ENCODE results near the gene PTPN21. TPM values are rescaled to one million over a fixed set of nuclear protein-coding genes. Genes with fewer than 3 reads are reported as not detected.

PTPN21 gene
- total and polyA plus RNA-seq, 7 donors = 4.7 to 27.3 (median 14.8) TPM

DNA sequence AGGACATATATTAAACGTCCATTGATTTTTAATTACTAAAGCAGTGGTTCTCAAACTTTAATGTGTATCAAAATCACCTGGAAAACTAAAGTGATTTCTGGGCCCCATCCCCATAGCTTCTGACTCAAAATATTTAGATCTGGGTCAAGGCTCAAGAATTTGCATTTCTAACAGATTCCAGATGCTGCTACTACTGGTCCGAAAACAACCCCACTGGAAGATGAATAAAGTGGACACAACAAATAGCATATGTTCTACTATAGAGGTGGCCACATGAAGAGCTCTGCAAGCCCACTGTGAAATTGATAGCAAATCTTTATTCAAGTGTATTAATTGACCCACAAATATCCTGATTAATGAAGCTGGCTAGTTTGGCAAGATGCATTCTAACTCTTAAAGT, 99.9 kb downstream of the PTPN21 start:
- DNase-seq (no peak), ATAC-seq (no peak)
- Histone ChIP-seq H3K27me3 (ENCODE audit: insufficient read depth in 3 of 3, low read length in 2 of 3) (no peaks in the 10 kb centered on the region), H3K4me3 (no peak overlapping the region), H3K4me1 (no peaks in the 10 kb centered on the region), H3K9me3 (no peaks in the 10 kb centered on the region), H3K27ac (no peak overlapping the region), H3K36me3 (ENCODE audit: insufficient read depth in 1 of 2, low read depth in 1 of 2) (peaks cover 0 to 10% of the 10 kb centered on the region in 2 donors)
- WGBS, 3 donors = 72 to 81% (median 73%) methylated on average over 2 of the region's 2 CpGs
- intact Hi-C loops (cut with DNase I) = no loop called here
- TF ChIP-seq, protein P1, sequence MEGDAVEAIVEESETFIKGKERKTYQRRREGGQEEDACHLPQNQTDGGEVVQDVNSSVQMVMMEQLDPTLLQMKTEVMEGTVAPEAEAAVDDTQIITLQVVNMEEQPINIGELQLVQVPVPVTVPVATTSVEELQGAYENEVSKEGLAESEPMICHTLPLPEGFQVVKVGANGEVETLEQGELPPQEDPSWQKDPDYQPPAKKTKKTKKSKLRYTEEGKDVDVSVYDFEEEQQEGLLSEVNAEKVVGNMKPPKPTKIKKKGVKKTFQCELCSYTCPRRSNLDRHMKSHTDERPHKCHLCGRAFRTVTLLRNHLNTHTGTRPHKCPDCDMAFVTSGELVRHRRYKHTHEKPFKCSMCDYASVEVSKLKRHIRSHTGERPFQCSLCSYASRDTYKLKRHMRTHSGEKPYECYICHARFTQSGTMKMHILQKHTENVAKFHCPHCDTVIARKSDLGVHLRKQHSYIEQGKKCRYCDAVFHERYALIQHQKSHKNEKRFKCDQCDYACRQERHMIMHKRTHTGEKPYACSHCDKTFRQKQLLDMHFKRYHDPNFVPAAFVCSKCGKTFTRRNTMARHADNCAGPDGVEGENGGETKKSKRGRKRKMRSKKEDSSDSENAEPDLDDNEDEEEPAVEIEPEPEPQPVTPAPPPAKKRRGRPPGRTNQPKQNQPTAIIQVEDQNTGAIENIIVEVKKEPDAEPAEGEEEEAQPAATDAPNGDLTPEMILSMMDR (IDR thresholded peaks at IDR 0.05) = no peak

DNA sequence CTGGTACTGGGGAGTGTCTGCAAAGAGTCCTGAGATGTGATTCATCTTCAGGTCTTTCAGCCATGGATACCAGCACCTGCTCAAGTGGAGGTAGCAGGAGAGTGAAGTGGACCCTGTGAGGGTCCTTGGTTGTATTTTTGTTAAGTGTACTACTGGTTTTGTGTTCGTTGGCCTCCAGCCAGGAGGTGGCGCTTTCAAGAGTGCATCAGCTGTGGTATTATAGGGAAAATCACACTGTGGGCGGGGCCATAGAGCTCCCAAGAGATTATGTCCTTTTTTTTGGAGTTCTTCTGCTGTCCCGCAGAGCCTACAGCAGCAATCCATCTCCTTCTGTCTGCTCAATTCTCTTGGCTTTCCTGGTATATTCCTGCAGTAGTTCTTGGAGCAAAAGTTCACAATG, 102.6 kb downstream of the PTPN21 start:
- intact Hi-C loops (cut with DNase I) = no loop called here
- ATAC-seq (no peak), DNase-seq (no peak)
- Histone ChIP-seq H3K27me3 (ENCODE audit: insufficient read depth in 3 of 3, low read length in 2 of 3) (no peaks in the 10 kb centered on the region), H3K27ac (no peak overlapping the region), H3K4me3 (no peak overlapping the region), H3K9me3 (no peaks in the 10 kb centered on the region), H3K36me3 (ENCODE audit: insufficient read depth in 1 of 2, low read depth in 1 of 2) (peaks cover 0 to 10% of the 10 kb centered on the region in 2 donors), H3K4me1 (no peaks in the 10 kb centered on the region)
- 91 to 95% (median 95%) methylated on average over 4 of the region's 4 CpGs for WGBS, 3 donors
- TF ChIP-seq, protein P1 (IDR thresholded peaks at IDR 0.05) = no peak

DNA sequence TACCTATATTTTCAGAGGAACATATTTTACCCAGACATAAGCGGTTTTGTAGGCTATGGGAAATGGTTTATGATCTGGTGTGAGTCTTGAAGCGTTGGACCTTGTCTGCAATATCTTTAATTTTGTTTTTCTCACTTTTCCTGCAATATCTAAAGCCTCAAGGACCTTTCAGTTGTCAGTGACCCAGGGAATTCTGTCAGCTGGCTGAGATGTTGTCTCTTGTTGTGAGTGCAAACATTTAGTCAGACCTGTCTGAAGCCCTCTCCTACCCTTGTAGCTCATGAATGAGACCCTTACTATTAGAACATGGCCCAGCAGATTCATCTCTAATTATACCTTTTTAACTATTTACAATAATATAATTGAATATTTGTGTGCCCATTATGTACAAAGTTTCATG, 115.7 kb downstream of the PTPN21 start:
- intact Hi-C loops (cut with DNase I) = no loop called here
- TF ChIP-seq, protein P1 (IDR thresholded peaks at IDR 0.05) = no peak
- Histone ChIP-seq H3K27me3 (ENCODE audit: insufficient read depth in 3 of 3, low read length in 2 of 3) (no peaks in the 10 kb centered on the region), H3K36me3 (ENCODE audit: insufficient read depth in 1 of 2, low read depth in 1 of 2) (peaks cover 0 to 36% of the 10 kb centered on the region in 2 donors), H3K27ac (no peak overlapping the region), H3K4me1 (no peaks in the 10 kb centered on the region), H3K4me3 (no peak overlapping the region), H3K9me3 (no peaks in the 10 kb centered on the region)
- DNase-seq = no peak
- WGBS, 3 donors = 93 to 98% (median 94%) methylated on average over 2 of the region's 2 CpGs
- ATAC-seq = no peak

DNA sequence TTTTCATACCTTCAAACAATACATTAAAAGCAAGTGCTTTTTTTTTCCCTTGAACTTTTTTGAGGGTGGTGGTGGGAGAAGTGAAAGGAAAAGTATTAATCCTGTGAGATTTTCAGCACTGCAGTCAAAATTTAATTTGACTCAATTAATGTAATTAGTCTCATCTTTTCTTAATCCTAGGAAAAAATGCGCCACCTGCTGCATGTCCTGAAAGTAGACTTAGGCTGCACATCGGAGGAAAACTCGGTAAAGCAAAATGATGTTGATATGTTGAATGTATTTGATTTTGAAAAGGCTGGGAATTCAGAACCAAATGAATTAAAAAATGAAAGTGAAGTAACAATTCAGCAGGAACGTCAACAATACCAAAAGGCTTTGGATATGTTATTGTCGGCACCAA, 117.1 kb downstream of the PTPN21 start:
- peaks cover 0 to 44% of the 10 kb centered on the region in 2 donors for H3K36me3 ChIP-seq (ENCODE audit: insufficient read depth in 1 of 2, low read depth in 1 of 2)

DNA sequence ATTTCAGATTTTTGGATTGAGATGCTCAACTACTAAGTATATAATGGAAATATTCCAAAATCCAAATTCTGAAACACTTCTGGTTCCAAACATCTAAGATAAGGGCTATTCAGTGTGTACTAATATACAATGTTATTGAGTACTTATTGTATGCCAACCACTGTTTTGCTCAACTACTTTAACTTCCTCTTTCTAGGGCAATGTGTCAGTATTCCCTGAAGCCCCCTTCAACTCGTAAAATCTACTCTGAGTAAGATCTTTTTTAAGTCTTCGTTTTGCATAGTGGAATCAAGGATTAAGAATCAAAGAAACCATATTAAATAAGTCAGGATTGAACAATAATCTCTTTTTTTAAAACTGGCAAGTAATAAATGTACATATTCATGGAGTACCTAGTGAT, 123.8 kb downstream of the PTPN21 start:
- Histone ChIP-seq H3K36me3 (ENCODE audit: insufficient read depth in 1 of 2, low read depth in 1 of 2) (peaks cover 0 to 35% of the 10 kb centered on the region in 2 donors), H3K4me1 (no peaks in the 10 kb centered on the region), H3K27ac (no peak overlapping the region), H3K9me3 (no peaks in the 10 kb centered on the region), H3K4me3 (no peak overlapping the region), H3K27me3 (ENCODE audit: insufficient read depth in 3 of 3, low read length in 2 of 3) (no peaks in the 10 kb centered on the region)
- WGBS, 3 donors = 89 to 92% (median 90%) methylated on average over 2 of the region's 2 CpGs
- intact Hi-C loops (cut with DNase I) = no loop called here
- DNase-seq (no peak), ATAC-seq (no peak)
- TF ChIP-seq, protein P1 (IDR thresholded peaks at IDR 0.05) = no peak

More for the DNA sequence above, 117.1 kb downstream of the PTPN21 start:
- intact Hi-C loops (cut with DNase I) = no loop called here
- H3K4me1 ChIP-seq = no peaks in the 10 kb centered on the region
- no peak overlapping the region for H3K4me3 ChIP-seq
- 89 to 94% (median 90%) methylated on average over 5 of the region's 5 CpGs for WGBS, 3 donors
- ATAC-seq = no peak
- TF ChIP-seq, protein P1 (IDR thresholded peaks at IDR 0.05) = no peak
- no peaks in the 10 kb centered on the region for H3K9me3 ChIP-seq
- no peak for DNase-seq
- no peaks in the 10 kb centered on the region for H3K27me3 ChIP-seq (ENCODE audit: insufficient read depth in 3 of 3, low read length in 2 of 3)
- H3K27ac ChIP-seq = no peak overlapping the region
